HG03095 (cell line): ENCODE measurements around the gene MTREX.

ENCODE experiments used
- ATAC-seq: cut with Tn5 transposase; IDR thresholded peaks from one replicate; pipeline ENCODE4 v1.9.1; 2021; ENCODE audit warnings: moderate library complexity; ENCODE audit not compliant: unreplicated experiment

The MTREX gene

GRCh38 chr5:55377810-55378209, 70.0 kb downstream of the MTREX start:
- no peak for ATAC-seq

GRCh38 chr5:55383254-55383653, 75.5 kb downstream of the MTREX start:
- ATAC-seq: no peak

DNA sequence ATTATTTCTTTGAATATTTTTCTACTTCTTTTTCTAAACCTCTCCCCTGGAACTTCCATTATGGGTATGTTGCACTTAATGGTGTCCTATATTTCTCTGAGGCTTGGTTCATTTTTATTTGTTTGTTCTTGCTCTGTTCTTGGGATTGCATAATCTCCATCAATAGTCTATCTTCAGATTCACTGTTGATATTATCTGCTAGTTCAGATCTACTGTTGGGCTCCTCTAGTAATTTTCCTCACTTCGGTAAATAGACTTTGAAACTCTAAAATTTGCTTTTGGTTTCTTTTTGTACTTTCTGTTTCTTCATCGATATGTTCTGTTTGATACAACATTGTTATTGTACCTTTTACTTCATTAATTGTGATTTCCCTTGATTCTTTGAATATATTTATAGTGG, 76.3 kb downstream of the MTREX start:
- no peak for ATAC-seq

GRCh38 chr5:55385227-55385626, 77.4 kb downstream of the MTREX start:
- ATAC-seq: no peak

DNA sequence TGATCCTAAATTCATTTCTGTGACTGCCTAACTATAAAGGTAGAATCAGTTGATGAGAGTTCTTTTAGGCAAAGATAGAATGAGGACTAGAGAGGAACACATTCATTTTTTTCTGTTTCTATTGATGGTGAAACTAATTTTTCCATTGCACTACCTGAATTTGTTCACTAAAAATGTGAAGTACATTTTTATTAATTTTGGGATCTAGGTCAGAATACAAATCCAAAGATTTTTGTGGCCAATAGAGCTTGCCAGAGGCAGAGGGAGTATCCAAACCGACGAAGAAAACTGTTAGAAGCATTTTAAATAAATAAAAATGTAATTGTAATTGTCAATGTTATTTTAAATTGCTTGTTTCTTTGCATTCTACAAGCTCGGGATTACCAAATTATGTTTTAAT, 78.1 kb downstream of the MTREX start:
- ATAC-seq: no peak

DNA sequence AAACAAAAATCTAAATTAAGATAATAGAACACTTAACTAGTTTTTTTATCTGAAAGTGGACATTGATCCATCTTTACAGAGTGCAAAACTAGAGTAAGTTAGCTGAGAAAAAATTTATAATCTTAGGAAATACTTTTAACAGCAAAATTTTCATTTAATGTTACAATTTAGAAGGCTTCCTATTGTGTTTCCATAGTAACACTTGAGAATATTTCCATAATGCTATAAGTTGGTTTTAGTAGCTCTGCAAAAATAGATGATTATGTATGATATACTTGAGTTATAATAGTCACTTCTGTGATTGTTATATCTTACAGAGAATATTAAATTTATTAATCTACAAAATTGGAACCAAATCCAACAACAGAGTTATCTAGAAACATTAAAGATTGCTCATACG, 78.6 kb downstream of the MTREX start:
- no peak for ATAC-seq

DNA sequence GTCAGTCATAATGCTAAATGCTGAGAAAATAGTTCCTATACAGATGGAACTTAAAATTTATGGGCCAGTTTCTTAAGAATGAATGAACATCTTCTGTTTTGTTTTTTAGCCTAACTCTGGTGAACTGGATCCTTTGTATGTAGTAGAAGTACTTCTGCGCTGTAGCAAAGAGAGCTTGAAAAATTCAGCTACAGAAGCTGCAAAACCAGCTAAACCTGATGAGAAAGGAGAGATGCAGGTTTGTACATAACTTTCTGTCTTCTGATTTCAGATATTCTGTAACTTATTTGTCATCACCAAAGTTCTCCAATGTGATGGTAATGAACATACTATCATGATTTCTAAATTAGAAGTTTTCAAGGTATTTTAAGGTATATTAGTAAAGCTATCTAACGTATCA, 80.1 kb downstream of the MTREX start:
- ATAC-seq: no peak

- no peak for ATAC-seq
Measured at GRCh38 chr5:55391707-55392106, 83.9 kb downstream of the MTREX start.

DNA sequence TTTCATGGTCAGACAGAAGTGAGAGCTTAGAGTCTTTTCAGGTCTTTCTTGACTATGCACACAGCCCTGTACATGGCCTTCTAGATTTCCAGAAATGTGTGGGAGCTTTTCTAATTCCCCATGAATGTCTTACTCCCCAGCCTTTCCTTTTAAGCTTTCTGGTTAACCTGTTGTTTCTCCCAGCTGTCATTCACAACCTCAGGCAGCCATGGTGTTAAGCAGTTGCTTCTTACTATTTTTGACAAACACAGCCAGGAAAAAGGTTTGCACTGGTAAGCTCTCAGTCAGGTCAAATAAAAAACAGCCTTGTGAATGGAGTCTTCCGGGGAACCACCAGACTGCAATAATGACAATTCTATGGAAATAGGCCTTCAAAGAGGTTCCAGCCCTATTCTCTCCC, 84.9 kb downstream of the MTREX start:
- no peak for ATAC-seq

DNA sequence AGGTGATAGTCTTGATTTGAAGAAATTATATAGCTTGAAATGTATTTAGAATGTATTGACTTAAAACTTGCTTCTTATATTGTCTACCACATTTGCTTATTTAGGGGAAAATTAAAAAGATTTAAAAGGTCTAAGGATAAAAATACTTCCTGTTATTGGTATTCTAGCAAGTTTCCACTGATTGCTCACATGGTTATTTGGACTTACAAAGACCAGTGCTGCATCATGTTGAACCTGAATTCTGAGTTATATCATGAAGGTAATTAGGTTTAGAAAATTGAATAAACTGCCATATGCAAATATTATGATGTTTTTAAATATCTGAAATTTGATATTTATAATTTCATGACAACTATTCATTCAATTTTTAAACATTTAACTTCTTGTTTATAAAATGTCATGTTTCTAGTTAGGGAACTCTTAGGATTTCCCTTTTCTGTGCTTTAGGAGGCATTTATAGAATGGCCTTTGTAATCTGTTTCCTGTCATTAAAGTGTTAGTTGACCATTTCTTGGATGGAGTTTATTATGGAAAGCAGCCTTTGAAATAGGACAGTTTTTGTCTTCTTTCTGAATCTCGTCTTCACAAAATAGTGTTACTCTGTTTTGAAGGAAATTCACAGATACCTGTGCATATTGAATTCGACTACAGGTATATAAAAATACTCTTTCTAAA, 85.8 kb downstream of the MTREX start:
- ATAC-seq: no peak

- ATAC-seq: no peak
Measured at GRCh38 chr5:55402199-55402598, 94.4 kb downstream of the MTREX start.

GRCh38 chr5:55406292-55406691, 98.5 kb downstream of the MTREX start:
- ATAC-seq: no peak

GRCh38 chr5:55407059-55407684, 99.4 kb downstream of the MTREX start:
- ATAC-seq: no peak

- ATAC-seq: no peak
Measured at GRCh38 chr5:55407984-55408383, 100.2 kb downstream of the MTREX start.

- ATAC-seq: no peak
Measured at GRCh38 chr5:55409775-55410174, 102.0 kb downstream of the MTREX start.

DNA sequence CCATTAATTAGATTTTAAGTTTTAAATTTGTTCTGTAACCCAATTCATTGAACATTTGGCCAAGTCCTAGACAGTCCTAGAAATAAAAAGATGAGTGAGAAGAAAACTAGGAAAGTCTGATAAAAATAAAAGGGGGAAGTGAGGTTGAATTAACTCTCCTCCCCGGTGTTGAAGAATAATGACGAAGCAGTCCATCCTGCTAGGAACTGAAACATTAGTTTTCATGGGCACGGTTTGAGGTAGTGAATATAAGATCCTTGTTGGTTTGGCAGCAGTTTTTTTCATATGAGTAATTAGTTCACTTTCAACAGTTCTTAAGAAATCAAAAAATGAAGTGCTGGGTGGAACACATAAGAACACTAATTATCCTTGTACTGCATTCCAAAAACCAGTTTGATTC, 103.1 kb downstream of the MTREX start:
- no peak for ATAC-seq

DNA sequence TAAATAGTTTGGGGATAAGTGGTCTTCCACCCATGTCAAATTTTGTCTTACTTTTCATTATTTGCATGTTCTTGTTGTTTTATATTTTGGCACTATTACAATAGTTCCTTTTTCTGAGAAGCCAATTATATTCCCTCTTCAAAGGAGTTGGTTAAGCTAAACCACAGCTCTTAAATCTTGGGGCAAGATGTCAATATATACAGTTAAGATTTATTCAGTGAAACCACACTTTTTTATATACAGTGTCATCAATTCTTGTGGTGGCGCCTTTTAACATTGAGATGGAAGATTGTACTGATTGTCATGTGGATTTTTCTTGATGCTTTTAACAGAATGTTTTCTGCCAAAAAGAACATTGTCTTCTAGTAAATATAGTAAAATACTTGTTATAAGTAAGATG, 104.1 kb downstream of the MTREX start:
- no peak for ATAC-seq

DNA sequence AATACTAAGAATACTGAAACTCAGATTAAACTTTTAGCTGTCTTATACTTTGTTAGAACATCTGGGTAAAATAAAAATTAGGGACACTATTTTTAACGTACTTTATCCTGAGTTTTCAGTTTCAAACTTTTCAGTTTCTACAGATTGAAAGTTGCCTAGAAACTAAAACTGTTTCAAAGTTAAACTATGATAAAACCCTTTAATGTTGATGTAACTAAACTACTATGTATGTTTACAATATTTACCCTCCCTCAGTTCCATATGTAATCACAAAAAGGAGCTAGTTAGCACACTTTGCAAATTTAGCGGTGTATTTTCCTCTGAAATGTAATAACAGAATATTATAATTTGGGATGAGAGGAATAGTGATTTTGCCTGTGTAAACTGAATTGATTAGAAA, 105.9 kb downstream of the MTREX start:
- no peak for ATAC-seq

DNA sequence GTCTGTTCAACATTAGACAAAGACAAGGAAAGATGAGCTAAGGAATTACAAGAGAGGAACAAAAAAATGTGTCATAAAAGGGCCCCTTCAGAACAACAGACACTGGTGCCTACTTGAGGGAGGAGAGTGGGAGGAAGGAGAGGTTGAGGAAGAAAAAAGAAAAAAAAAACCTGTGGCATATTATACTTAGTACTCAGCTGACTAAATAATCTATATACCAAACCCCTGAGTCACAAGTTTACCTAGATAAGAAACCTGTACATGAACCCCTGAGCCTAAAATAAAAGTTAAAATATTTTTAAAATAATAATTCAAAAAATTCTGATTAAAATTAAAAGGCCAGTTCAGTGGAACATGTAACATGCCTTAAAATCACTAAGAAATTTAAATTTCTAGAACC, 107.3 kb downstream of the MTREX start:
- no peak for ATAC-seq

- ATAC-seq: no peak
Measured at GRCh38 chr5:55416306-55416705, 108.5 kb downstream of the MTREX start.

GRCh38 chr5:55418994-55419968, 111.5 kb downstream of the MTREX start:
- ATAC-seq: no peak

DNA sequence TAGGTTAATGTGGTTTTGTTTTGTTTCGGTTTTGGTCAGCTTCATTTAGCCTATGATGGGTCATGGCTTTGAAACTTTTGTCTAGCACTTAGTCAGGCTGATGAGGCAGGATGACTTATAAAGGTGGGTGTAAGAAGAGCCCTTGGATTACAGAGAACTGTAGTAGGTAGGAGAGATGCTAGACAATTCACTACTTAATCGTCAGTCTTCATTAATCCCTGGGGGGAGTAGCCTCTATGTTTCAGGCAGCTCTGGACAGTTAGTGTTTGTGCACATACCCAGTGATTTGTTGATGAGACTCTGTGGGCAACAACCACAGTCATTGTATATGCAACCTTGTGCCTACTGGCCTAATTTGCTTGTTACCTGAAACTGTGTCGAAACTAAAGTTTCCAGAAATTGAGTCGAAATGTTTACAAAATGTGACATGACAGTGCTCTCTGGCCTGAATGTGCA, 113.3 kb downstream of the MTREX start:
- ATAC-seq: peak; percentile 89
